Mesothelial cell of epicardium (in vitro differentiated cells): ENCODE results near the gene MAGIX. TPM values are rescaled to one million over a fixed set of nuclear protein-coding genes. Genes with fewer than 3 reads are reported as not detected.

Source experiments
- DNase-seq, 2 experiments: peaks; one replicate each; pipeline ENCODE4 v3.0.0; 2021; ENCODE audit warnings: low spot score in 2 of 2; ENCODE audit not compliant: unreplicated experiment in 2 of 2
- H3K27ac Mint-ChIP-seq: 2 replicates; pipeline ENCODE4 v1.8.0; 2021; ENCODE audit warnings: mixed read lengths
- H3K27me3 Mint-ChIP-seq: 2 replicates; pipeline ENCODE4 v1.8.0; 2021; ENCODE audit warnings: low read depth, mixed read lengths
- H3K36me3 Mint-ChIP-seq: 2 replicates; pipeline ENCODE4 v1.8.0; 2021; ENCODE audit warnings: mixed read lengths
- H3K4me1 Mint-ChIP-seq: 2 replicates; pipeline ENCODE4 v1.8.0; 2021; ENCODE audit warnings: mixed read lengths
- H3K4me3 Mint-ChIP-seq: 2 replicates; pipeline ENCODE4 v1.8.0; 2021; ENCODE audit warnings: mild to moderate bottlenecking, moderate library complexity, mixed read lengths
- H3K9me3 Mint-ChIP-seq: 2 replicates; pipeline ENCODE4 v1.8.0; 2021; ENCODE audit warnings: mixed read lengths
- CTCF ChIP-seq: fragments of 200-600 bp; sonication (generic); IDR thresholded peaks from one replicate; pipeline ENCODE4 v1.5.0; 2021; ENCODE audit warnings: antibody characterized with exemption; ENCODE audit not compliant: unreplicated experiment
- total RNA-seq: library from RNA; stranded (reverse); gene quantifications from 3 replicates; pipeline ENCODE4 v1.2.1, GENCODE V29; 2021

MAGIX gene
- total RNA-seq, 1 donor from 2014 or later = 6.3 TPM

- Mint-ChIP-seq H3K27ac (peak overlapping the region; percentile 99), H3K4me3 (peak overlapping the region; percentile 78), H3K27me3 (no peaks in the 10 kb centered on the region), H3K36me3 (peaks cover 2% of the 10 kb centered on the region), H3K4me1 (peaks cover 10% of the 10 kb centered on the region), H3K9me3 (peaks cover 9% of the 10 kb centered on the region)
- peak; percentile 66 to 83 for DNase-seq
- TF ChIP-seq CTCF = peak; percentile 51
Measured at GRCh38 chrX:49155900-49156837, 6.4 kb upstream of the MAGIX start.

GRCh38 chrX:49157194-49157593 is 5.4 kb upstream of the MAGIX start:
- no peak for DNase-seq
- peak overlapping the region; percentile 17 for H3K4me3 Mint-ChIP-seq
- no peaks in the 10 kb centered on the region for H3K27me3 Mint-ChIP-seq
- peaks cover 10% of the 10 kb centered on the region for H3K4me1 Mint-ChIP-seq
- no peak overlapping the region for H3K27ac Mint-ChIP-seq
- no peak for TF ChIP-seq CTCF
- H3K9me3 Mint-ChIP-seq = peaks cover 9% of the 10 kb centered on the region
- H3K36me3 Mint-ChIP-seq = peaks cover under 1% of the 10 kb centered on the region

- Mint-ChIP-seq H3K36me3 (no peaks in the 10 kb centered on the region), H3K4me3 (no peak overlapping the region), H3K27ac (no peak overlapping the region), H3K9me3 (peaks cover 3% of the 10 kb centered on the region), H3K4me1 (peaks cover 6% of the 10 kb centered on the region), H3K27me3 (no peaks in the 10 kb centered on the region)
- no peak for DNase-seq
- no peak for TF ChIP-seq CTCF
Measured at GRCh38 chrX:49160908-49161307, 1.6 kb upstream of the MAGIX start.

- DNase-seq = no peak
- H3K36me3 Mint-ChIP-seq = no peaks in the 10 kb centered on the region
- no peak overlapping the region for H3K27ac Mint-ChIP-seq
- no peaks in the 10 kb centered on the region for H3K27me3 Mint-ChIP-seq
- H3K9me3 Mint-ChIP-seq = peaks cover 3% of the 10 kb centered on the region
- peaks cover 8% of the 10 kb centered on the region for H3K4me1 Mint-ChIP-seq
- no peak overlapping the region for H3K4me3 Mint-ChIP-seq
- no peak for TF ChIP-seq CTCF
Measured at GRCh38 chrX:49161632-49162031, 926 bp upstream of the MAGIX start.

- no peaks in the 10 kb centered on the region for H3K36me3 Mint-ChIP-seq
- TF ChIP-seq CTCF = peak; percentile 76
- H3K4me1 Mint-ChIP-seq = peaks cover 17% of the 10 kb centered on the region
- H3K4me3 Mint-ChIP-seq = peak overlapping the region; percentile 75
- peak; percentile 67 to 80 for DNase-seq
- no peaks in the 10 kb centered on the region for H3K27me3 Mint-ChIP-seq
- peaks cover 3% of the 10 kb centered on the region for H3K9me3 Mint-ChIP-seq
- peak overlapping the region; percentile 91 for H3K27ac Mint-ChIP-seq
Measured at GRCh38 chrX:49163555-49164419, 1.2 kb downstream of the MAGIX start.
